Measurements from ENCODE around the gene TSPAN9.

DNA sequence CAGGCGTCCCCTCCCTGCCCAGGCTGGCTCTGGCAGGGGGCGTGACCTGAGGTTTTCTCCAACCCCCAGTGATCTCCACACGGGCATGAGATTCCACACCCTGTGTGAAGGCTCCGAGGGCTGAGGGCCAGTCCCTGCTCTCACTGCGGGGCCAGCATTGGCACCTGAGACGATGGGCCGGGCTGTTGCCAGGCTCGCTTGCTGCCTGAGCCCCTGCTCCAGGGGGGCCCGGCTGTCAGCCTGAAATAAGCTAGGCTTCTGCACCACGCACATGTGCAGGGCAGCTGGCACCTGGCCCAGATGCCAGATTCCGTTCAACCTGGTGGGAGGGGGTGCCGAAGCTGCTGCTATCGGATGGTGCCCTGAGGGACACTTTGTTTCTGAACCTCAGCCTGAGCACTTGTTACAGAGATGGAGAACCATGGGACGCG is 217.3 kb downstream of the TSPAN9 start:
- TF ChIP-seq CTCF (IDR thresholded peaks at IDR 0.05; ENCODE audit: low read depth, low read length) (no peak), POLR2A (IDR thresholded peaks at IDR 0.05; ENCODE audit: extremely low read depth, insufficient read length) (no peak)
- TF ChIP-seq, protein P1, sequence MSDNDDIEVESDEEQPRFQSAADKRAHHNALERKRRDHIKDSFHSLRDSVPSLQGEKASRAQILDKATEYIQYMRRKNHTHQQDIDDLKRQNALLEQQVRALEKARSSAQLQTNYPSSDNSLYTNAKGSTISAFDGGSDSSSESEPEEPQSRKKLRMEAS (IDR thresholded peaks at IDR 0.05; ENCODE audit: low read depth, low read length) = no peak

Measured in NB4 (cell line).